ENCODE measurements around the gene LRRIQ4. TPM values are rescaled to one million over a fixed set of nuclear protein-coding genes. Genes with fewer than 3 reads are reported as not detected.

Gene LRRIQ4
- total RNA-seq, 1 donor from 2014 or later: 0.82 TPM

GRCh38 chr3:169847896-169848295 lies 35.2 kb downstream of the LRRIQ4 start:
- FAIRE-seq (no peak), DNase-seq (ENCODE audit: low spot score in 2 of 2) (no peak)

- no peak for FAIRE-seq
- no peak for DNase-seq (ENCODE audit: low spot score in 2 of 2)
Measured at GRCh38 chr3:169848741-169849140, 36.1 kb downstream of the LRRIQ4 start.

GRCh38 chr3:169850618-169851017 lies 37.9 kb downstream of the LRRIQ4 start:
- DNase-seq (ENCODE audit: low spot score in 2 of 2) (no peak), FAIRE-seq (no peak)

- DNase-seq (ENCODE audit: low spot score in 2 of 2) (no peak), FAIRE-seq (no peak)
Measured at GRCh38 chr3:169855514-169855913, 42.8 kb downstream of the LRRIQ4 start.

- FAIRE-seq: no peak
- no peak for DNase-seq (ENCODE audit: low spot score in 2 of 2)
Measured at GRCh38 chr3:169857811-169858210, 45.1 kb downstream of the LRRIQ4 start.

- DNase-seq (ENCODE audit: low spot score in 2 of 2) (no peak), FAIRE-seq (no peak)
Measured at GRCh38 chr3:169861871-169862270, 49.2 kb downstream of the LRRIQ4 start.

- peak; percentile 37 to 58 for DNase-seq (ENCODE audit: low spot score in 2 of 2)
- FAIRE-seq: no peak
Measured at GRCh38 chr3:169863458-169863899, 50.8 kb downstream of the LRRIQ4 start.

GRCh38 chr3:169864270-169864669 lies 51.6 kb downstream of the LRRIQ4 start:
- DNase-seq (ENCODE audit: low spot score in 2 of 2) (no peak), FAIRE-seq (no peak)

- no peak for DNase-seq (ENCODE audit: low spot score in 2 of 2)
- no peak for FAIRE-seq
Measured at GRCh38 chr3:169865176-169865767, 52.6 kb downstream of the LRRIQ4 start.

GRCh38 chr3:169867584-169868210 lies 55.0 kb downstream of the LRRIQ4 start:
- no peak for FAIRE-seq
- DNase-seq (ENCODE audit: low spot score in 2 of 2): no peak

- DNase-seq (ENCODE audit: low spot score in 2 of 2) (no peak), FAIRE-seq (no peak)
Measured at GRCh38 chr3:169868369-169868768, 55.7 kb downstream of the LRRIQ4 start.

GRCh38 chr3:169869484-169870220 lies 57.0 kb downstream of the LRRIQ4 start, which contains the start of gene LRRC31:
Gene LRRC31 (minus strand): TSS chr3:169869935. CDS start chr3:169869807, 128 bp downstream.
- FAIRE-seq (no peak), DNase-seq (ENCODE audit: low spot score in 2 of 2) (no peak)

GRCh38 chr3:169871129-169871886 lies 58.6 kb downstream of the LRRIQ4 start:
- DNase-seq (ENCODE audit: low spot score in 2 of 2) (no peak), FAIRE-seq (no peak)

- no peak for DNase-seq (ENCODE audit: low spot score in 2 of 2)
- FAIRE-seq: no peak
Measured at GRCh38 chr3:169879013-169879557, 66.4 kb downstream of the LRRIQ4 start.

GRCh38 chr3:169879845-169880575 lies 67.3 kb downstream of the LRRIQ4 start:
- DNase-seq (ENCODE audit: low spot score in 2 of 2) (no peak), FAIRE-seq (no peak)

- DNase-seq (ENCODE audit: low spot score in 2 of 2): no peak
- no peak for FAIRE-seq
Measured at GRCh38 chr3:169880576-169881250, 68.0 kb downstream of the LRRIQ4 start.

GRCh38 chr3:169886671-169887070 lies 74.0 kb downstream of the LRRIQ4 start:
- FAIRE-seq: no peak
- DNase-seq (ENCODE audit: low spot score in 2 of 2): peak in 1 of 2 donors; percentile 32
